RPMI7951 (cell line): ENCODE results near the gene STK24. TPM values are rescaled to one million over a fixed set of nuclear protein-coding genes. Genes with fewer than 3 reads are reported as not detected.
"Not testable (repeated sequence)": the region's sequence is repeated elsewhere in the genome, so short reads cannot be mapped to it uniquely, and the experiment has no call there.

Experiments used
- DNase-seq: peaks from one replicate; pipeline ENCODE4 v3.0.0-alpha.2; 2012; ENCODE audit warnings: low read depth
- total RNA-seq: library from RNA; depleted of rRNA; stranded (reverse); fragments of >200 nt; shearing (Covaris generic); gene quantifications from 2 replicates; pipeline ENCODE4 v1.2.3, GENCODE V29; 2014

Gene STK24
- total RNA-seq, 1 experiment from 2014 or later = 92.5 TPM

DNA sequence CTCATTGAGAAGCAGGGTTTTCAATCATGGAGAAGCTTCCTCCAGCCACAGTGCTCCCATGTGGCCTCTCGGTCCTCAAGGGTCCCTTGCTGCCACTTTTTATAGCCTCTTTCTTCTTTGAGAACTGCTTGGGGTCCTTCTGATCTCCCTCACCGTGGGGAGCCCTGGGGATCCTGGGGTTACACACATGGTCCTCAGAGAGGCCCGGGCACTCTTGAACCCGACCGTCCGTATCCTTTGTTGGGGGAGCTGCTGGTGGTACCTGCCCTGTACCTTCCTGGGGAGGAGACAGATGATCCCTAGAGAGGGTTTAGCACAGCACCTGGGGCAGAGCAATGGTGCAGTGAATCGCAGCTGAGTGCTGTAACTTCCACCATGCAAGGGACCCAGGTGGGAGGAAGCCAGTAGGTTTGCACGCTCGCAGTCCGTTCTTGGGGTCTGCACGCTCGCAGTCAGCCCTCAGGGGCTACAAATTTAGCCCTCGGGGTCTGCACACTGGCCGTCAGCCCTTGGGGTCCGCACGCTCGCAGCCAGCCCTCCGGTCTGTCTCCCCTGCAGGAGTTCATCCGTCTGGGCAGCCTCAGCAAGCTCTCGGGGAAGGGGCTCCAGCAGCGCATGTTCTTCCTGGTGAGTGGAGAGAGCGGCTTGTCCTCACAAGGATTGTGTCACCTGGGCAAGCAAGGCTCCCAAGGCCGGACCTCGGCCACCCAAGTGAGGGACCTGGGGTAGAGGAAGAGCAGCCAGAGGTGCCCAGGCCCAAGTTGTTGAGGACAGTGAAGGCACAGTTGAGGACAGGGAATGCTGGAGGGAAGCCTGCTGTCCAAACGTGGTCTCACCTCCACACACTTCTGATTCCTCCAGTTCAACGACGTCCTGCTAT, 138.4 kb downstream of the STK24 start:
- DNase-seq = no peak

GRCh38 chr13:98436233-98436910, 140.5 kb downstream of the STK24 start:
- DNase-seq = no peak

DNA sequence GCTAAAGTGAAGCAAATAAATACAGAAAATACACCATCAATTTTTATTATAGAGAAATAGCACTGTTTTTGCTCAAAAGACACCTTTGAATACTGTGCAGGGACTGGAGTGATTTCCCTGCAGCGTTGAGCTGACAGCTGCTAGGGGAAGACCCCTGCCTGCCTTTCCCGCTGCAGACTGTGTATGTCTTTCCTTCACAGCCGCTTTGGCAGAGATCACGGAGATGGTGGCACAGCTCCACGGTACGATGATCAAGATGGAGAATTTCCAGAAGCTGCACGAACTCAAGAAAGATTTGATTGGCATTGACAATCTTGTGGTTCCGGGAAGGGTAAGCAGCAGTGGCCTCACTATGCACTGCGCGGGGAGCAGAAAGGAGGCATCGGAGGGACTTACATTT, 141.5 kb downstream of the STK24 start:
- DNase-seq = no peak

GRCh38 chr13:98434060-98434459, 142.8 kb downstream of the STK24 start:
- no peak for DNase-seq

GRCh38 chr13:98433654-98434053, 143.3 kb downstream of the STK24 start:
- DNase-seq = no peak

- no peak for DNase-seq
Measured at GRCh38 chr13:98432638-98433037, 144.3 kb downstream of the STK24 start.

GRCh38 chr13:98429977-98430736, 146.8 kb downstream of the STK24 start:
- no peak for DNase-seq

GRCh38 chr13:98429531-98429930, 147.4 kb downstream of the STK24 start:
- DNase-seq = no peak

- DNase-seq = no peak
Measured at GRCh38 chr13:98429081-98429480, 147.8 kb downstream of the STK24 start.

DNA sequence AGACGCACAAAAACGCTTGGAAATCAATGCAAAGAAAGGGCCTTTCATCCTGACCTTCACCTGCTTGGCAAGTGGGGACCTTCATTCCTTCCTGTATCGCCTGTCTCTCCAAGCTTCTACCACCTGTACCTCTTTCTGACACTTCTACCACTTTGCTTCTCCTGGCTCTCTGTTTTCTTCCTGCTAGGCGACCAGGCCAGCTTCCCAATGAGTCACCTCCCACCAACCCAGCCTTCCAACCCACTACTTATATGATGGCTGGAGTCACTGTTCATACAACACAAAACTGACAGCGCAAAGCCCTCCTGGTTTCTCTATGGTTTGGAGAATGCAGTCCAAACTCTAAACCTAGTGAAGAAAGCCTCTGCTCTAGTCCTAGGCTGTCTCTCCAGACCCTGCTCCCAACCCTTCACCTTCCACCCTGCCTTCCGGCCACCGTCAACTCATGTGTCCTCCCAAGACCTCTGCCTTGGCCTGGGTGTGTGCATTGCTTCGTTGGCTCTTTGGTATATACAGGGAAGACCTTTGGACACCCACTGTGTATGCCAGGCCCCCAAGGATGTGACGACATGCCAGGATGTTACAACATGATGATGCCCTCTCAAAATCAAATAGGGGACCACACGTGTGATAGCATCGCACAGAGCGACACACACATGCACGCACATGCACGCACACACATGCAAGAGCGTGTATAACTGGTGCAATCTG, 148.5 kb downstream of the STK24 start:
- DNase-seq = no peak

GRCh38 chr13:98427331-98427995, 149.4 kb downstream of the STK24 start:
- no peak for DNase-seq

DNA sequence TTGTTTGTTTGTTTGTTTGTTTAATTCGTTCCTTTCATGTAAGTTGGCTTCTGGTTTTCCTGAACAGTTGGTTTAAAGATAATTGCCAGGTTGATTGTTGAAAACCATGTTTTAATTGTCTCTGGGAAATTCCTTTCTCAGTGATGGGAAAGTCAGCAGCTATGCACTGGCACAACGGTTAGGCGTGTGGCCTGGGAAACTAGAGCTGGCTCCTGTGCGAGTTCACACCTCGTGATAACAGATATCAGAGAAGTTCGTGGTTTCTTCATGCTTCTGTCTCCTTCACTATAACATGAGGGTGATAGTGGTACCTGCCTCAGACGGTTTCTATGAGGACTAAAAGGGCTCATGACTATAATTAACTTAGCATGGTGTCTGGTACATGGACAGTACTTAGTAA, 153.5 kb downstream of the STK24 start:
- no peak for DNase-seq

GRCh38 chr13:98422046-98422445, 154.9 kb downstream of the STK24 start:
- no peak for DNase-seq

DNA sequence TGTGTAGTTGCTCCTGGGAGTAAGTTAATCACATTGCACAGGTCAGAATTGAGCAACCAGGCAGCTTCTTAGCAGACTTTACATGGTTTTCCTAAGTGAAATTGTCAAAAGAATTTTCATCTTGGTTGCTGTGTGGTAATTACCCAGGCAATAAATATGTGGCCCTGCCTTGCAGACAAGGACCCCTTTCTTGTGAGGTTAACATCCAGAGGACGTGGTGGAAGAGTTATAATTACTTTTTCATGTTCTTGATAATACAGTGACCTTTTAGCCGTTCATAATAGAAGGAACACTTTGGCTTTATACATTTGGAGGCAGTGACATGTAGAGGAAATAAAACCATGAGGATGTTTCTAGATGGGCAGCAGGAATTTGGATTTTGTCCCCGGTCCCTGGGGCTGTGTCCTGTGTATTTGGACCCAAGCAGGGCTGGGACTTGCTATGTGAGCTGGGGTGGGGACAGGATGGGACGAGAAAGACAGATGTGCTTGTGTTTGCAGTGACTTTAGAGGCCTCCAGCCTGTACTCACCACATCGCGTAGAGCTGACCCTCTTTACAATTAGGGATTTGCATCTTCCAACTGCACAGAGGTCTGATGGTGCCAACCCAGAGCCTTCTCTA, 156.2 kb downstream of the STK24 start:
- no peak for DNase-seq

DNA sequence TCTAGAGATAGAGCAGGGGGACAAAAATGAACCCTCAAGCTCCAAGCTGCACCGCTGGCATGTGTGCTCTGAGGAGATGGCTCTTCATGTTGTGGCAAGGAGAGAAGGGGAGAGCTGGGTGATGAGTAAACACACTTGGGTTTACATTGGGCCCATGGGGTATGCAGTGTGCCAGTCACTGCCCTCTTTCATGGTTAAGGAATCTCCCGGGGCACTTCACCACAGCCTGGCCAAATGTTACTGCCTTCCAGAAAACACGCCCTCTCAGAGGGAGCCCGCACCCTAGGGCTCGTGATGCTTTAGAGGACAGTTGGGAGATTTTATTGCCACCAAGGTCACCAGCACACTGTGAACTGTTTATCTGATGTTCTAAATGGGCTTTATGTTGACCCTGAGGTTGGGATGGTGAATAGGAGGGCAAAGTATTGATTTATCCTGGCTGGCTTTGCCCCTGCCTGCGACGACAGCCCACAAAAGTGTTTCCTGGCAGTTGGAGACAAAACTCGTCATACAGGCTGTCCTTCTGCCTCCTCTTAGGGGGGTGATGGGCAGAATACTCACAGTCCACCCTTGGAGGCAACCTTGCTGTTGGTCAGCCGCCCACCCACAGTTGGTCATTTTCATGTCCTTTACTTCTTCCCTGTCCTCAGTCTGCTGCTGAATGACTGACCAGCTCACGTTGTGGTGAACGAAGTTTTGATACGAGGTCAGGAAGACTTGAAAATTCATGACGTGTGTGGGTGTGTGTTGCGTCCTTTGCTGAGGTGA, 156.9 kb downstream of the STK24 start:
- DNase-seq = no peak

DNA sequence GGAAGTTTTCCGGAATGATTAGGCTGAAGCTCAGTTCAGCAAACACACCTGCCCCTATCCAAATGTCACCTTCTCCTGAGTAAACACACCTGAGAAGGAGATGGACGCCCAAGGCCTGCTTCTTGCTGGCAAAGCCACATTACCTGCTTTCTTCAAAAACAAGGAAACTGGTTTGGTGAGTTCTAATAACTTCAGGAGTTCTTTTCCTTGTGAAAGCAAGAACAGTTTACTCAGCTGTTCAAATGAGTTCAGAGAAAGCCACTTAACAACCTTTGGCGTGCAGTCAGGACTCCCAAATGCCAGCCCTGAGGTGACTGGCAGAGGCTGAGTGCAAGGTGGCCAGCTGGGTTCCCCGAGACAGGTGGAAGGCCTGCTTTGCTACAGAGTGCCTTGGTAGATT, 160.5 kb downstream of the STK24 start:
- DNase-seq = no peak

GRCh38 chr13:98415326-98416070, 161.4 kb downstream of the STK24 start:
- no peak for DNase-seq

DNA sequence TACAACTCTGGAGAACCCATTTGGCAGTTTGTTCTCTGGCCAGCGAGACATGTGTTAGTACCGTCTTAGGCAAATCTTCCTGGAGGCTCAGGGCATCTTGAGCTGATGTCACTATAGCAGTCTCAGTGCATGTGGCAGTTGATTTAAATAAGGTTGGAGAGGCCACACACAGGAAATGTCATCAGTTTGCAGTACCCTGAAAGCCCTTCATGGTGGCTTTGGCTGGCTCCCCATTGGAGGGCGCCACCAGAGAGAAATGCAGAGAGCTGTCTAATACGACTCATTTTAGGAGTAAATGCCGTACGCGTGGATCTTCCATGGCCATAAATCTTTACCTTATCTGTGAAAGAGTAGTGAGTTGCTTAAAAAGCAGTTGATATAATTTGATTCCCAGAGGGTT, 163.1 kb downstream of the STK24 start:
- no peak for DNase-seq

- DNase-seq = not testable (repeated sequence)
Measured at GRCh38 chr13:98413278-98413677, 163.6 kb downstream of the STK24 start.
